H1 (cell line): ENCODE measurements around the gene PPP1R2. TPM values are rescaled to one million over a fixed set of nuclear protein-coding genes. Genes with fewer than 3 reads are reported as not detected.

Experiments
- CTCF ChIA-PET: fragments of 300-600 bp; sonication (Branson Sonifier 250); formaldehyde crosslinking; loops from one replicate; lab custom pipeline; 2021; ENCODE audit not compliant: partially characterized antibody; lab: Charles Lee
- POLR2A ChIA-PET: fragments of 300-600 bp; sonication (Branson Sonifier 250); formaldehyde crosslinking; loops from one replicate; lab custom pipeline; 2021; ENCODE audit warnings: inconsistent platforms; ENCODE audit not compliant: partially characterized antibody; lab: Charles Lee
- DNase-seq, 2 experiments: peaks; one replicate each; pipeline versions ENCODE4 v3.0.0 to v3.0.0-alpha.2; 2010 to 2022; ENCODE audit warnings: low spot score in 2 of 2, low read depth in 1 of 2, mixed read lengths in 1 of 2
- FAIRE-seq: peaks from 2 replicates; lab custom pipeline; 2011; peaks lifted over from hg19 to GRCh38; lab: Jason Lieb, UNC
- H2AFZ ChIP-seq: 2 replicates; pipeline ENCODE4 v1.8.1; 2012; ENCODE audit warnings: low read length, inconsistent platforms
- H2AK5ac ChIP-seq: 2 replicates; pipeline ENCODE4 v1.6.1; 2013; ENCODE audit warnings: low read depth, low read length
- H2BK120ac ChIP-seq: replicated peaks from 2 replicates; pipeline ENCODE3; 2013; ENCODE audit warnings: low read depth, low read length, inconsistent platforms
- H2BK12ac ChIP-seq: 2 replicates; pipeline ENCODE4 v1.6.1; 2013; ENCODE audit warnings: low read depth, low read length
- H2BK15ac ChIP-seq: 2 replicates; pipeline ENCODE4 v1.6.1; 2013; ENCODE audit warnings: low read length
- H2BK20ac ChIP-seq: 2 replicates; pipeline ENCODE4 v1.6.1; 2013; ENCODE audit warnings: low read length
- H2BK5ac ChIP-seq: 2 replicates; pipeline ENCODE4 v1.6.1; 2013; ENCODE audit warnings: low read depth, low read length
- H3K14ac ChIP-seq: 2 replicates; pipeline ENCODE4 v1.6.1; 2013; ENCODE audit warnings: inconsistent platforms; ENCODE audit not compliant: insufficient read length
- H3K18ac ChIP-seq: 2 replicates; pipeline ENCODE4 v1.6.1; 2013; ENCODE audit warnings: low read length; ENCODE audit errors: extremely low read depth
- H3K23ac ChIP-seq: 2 replicates; pipeline ENCODE4 v1.6.1; 2013; ENCODE audit warnings: inconsistent platforms; ENCODE audit not compliant: insufficient read length
- H3K23me2 ChIP-seq: 2 replicates; pipeline ENCODE4 v1.6.1; 2013; ENCODE audit warnings: low read depth, low read length
- H3K27ac ChIP-seq: 2 replicates; pipeline ENCODE4 v1.6.1; 2011; ENCODE audit warnings: low read depth, low read length, inconsistent platforms
- H3K27me3 ChIP-seq, 4 experiments: replicated peaks in 1 of 4; 1 replicate in 1 of 4; 2 replicates in 3 of 4; pipeline versions ENCODE4 v1.6.1 to v1.8.1; 2011 to 2013; ENCODE audit warnings: low read length in 3 of 4, mild to moderate bottlenecking in 3 of 4, inconsistent platforms in 2 of 4, mixed read lengths in 2 of 4, moderate library complexity in 1 of 4; ENCODE audit not compliant: control insufficient read depth in 3 of 4, insufficient read depth in 3 of 4; ENCODE audit errors: extremely low read depth in 1 of 4
- H3K36me3 ChIP-seq, 4 experiments: 2 replicates each; pipeline versions ENCODE4 v1.6.1 to v1.8.1; 2011 to 2013; ENCODE audit warnings: mild to moderate bottlenecking in 4 of 4, low read length in 3 of 4, moderate library complexity in 2 of 4, control low read depth in 1 of 4, inconsistent platforms in 1 of 4; ENCODE audit not compliant: insufficient read depth in 4 of 4, control insufficient read depth in 2 of 4
- H3K4ac ChIP-seq: replicated peaks from 2 replicates; pipeline ENCODE3; 2013; ENCODE audit warnings: low read length, low read depth, mixed read lengths, inconsistent platforms; ENCODE audit not compliant: insufficient read length
- H3K4me1 ChIP-seq, 4 experiments: replicated peaks in 1 of 4; 1 replicate in 1 of 4; 2 replicates in 3 of 4; pipeline versions ENCODE4 v1.6.1 to v1.8.1; 2011 to 2013; ENCODE audit warnings: low read length in 3 of 4, inconsistent platforms in 2 of 4, mixed read lengths in 1 of 4; ENCODE audit not compliant: insufficient read depth in 4 of 4, control insufficient read depth in 3 of 4
- H3K4me2 ChIP-seq, 2 experiments: 2 replicates each; pipeline versions ENCODE4 v1.6.1 to v1.8.1; 2011 to 2013; ENCODE audit warnings: low read depth in 2 of 2, low read length in 2 of 2, control low read depth in 1 of 2, inconsistent platforms in 1 of 2, mild to moderate bottlenecking in 1 of 2; ENCODE audit not compliant: insufficient read depth in 1 of 2
- H3K4me3 ChIP-seq, 4 experiments: fragments of 200-600, 300-600 bp in 1 of 4; sonication (generic), shearing (Covaris generic), sonication (Bioruptor Twin) in 1 of 4; 2 replicates each; pipeline versions ENCODE4 v1.5.1 to v1.8.1; 2011 to 2016; ENCODE audit warnings: low read length in 4 of 4, low read depth in 3 of 4, control low read depth in 2 of 4, inconsistent platforms in 2 of 4, mild to moderate bottlenecking in 2 of 4, mixed read lengths in 1 of 4, moderate library complexity in 1 of 4; ENCODE audit not compliant: insufficient read depth in 2 of 4; ENCODE audit errors: extremely low read depth in 1 of 4
- H3K56ac ChIP-seq: replicated peaks from 2 replicates; pipeline ENCODE3; 2013; ENCODE audit warnings: low read depth, mild to moderate bottlenecking, mixed read lengths, low read length, inconsistent platforms; ENCODE audit not compliant: insufficient read length
- H3K79me1 ChIP-seq: 2 replicates; pipeline ENCODE4 v1.6.1; 2013; ENCODE audit warnings: low read depth, low read length, control low read depth
- H3K79me2 ChIP-seq, 2 experiments: 2 replicates each; pipeline versions ENCODE4 v1.6.1 to v1.8.1; 2012 to 2013; ENCODE audit warnings: low read length in 2 of 2, mild to moderate bottlenecking in 2 of 2, inconsistent platforms in 1 of 2; ENCODE audit not compliant: insufficient read depth in 2 of 2, control insufficient read depth in 1 of 2
- H3K9ac ChIP-seq, 4 experiments: replicated peaks in 1 of 4; 1 replicate in 1 of 4; 2 replicates in 3 of 4; pipeline versions ENCODE4 v1.6.1 to v1.8.1; 2011 to 2013; ENCODE audit warnings: low read depth in 3 of 4, low read length in 3 of 4, control low read depth in 2 of 4, mild to moderate bottlenecking in 2 of 4, moderate library complexity in 2 of 4, inconsistent platforms in 1 of 4; ENCODE audit errors: extremely low read depth in 1 of 4
- H3K9me3 ChIP-seq, 2 experiments: 2 replicates each; pipeline versions ENCODE4 v1.6.1 to v1.8.1; 2012 to 2013; ENCODE audit warnings: mild to moderate bottlenecking in 2 of 2, moderate library complexity in 2 of 2, control low read depth in 1 of 2, inconsistent platforms in 1 of 2, low read depth in 1 of 2, low read length in 1 of 2, mixed read lengths in 1 of 2; ENCODE audit not compliant: insufficient read depth in 2 of 2
- H4K20me1 ChIP-seq, 2 experiments: replicated peaks in 1 of 2; 2 replicates each; pipeline versions ENCODE3 to v1.8.1; 2011 to 2013; ENCODE audit warnings: inconsistent platforms in 2 of 2, low read length in 2 of 2, mild to moderate bottlenecking in 1 of 2; ENCODE audit not compliant: insufficient read depth in 2 of 2, control insufficient read depth in 1 of 2
- H4K5ac ChIP-seq: 2 replicates; pipeline ENCODE4 v1.6.1; 2013; ENCODE audit warnings: low read length, low read depth, mixed read lengths, inconsistent platforms; ENCODE audit not compliant: insufficient read length
- H4K8ac ChIP-seq: 2 replicates; pipeline ENCODE4 v1.8.0; 2013; ENCODE audit warnings: mild to moderate bottlenecking, moderate library complexity, low read length, inconsistent platforms; ENCODE audit not compliant: insufficient read depth; ENCODE audit errors: extremely low read depth
- H4K91ac ChIP-seq: replicated peaks from 2 replicates; pipeline ENCODE3; 2013; ENCODE audit warnings: low read length, mixed read lengths, inconsistent platforms; ENCODE audit not compliant: insufficient read length
- GABPA ChIP-seq: IDR thresholded peaks from 2 replicates; pipeline ENCODE4 v1.6.1; 2011; ENCODE audit warnings: mild to moderate bottlenecking, low read length, moderate library complexity, borderline replicate concordance; ENCODE audit not compliant: insufficient read depth
- RBBP5 ChIP-seq: IDR thresholded peaks from 2 replicates; pipeline ENCODE4 v1.7.1; 2012; ENCODE audit warnings: low read depth, mild to moderate bottlenecking, inconsistent platforms, low read length, moderate library complexity, borderline replicate concordance
- SP1 ChIP-seq: IDR thresholded peaks from 2 replicates; pipeline ENCODE4 v1.6.1; 2011; ENCODE audit warnings: low read depth, low read length
- TBP ChIP-seq: IDR thresholded peaks from 2 replicates; pipeline ENCODE4 v1.6.1; 2011; ENCODE audit warnings: low read depth, low read length, improper control_type of control experiment
- WGBS, 2 experiments: shearing (Covaris generic) in 1 of 2; methylation state at CpG; one replicate each; pipeline versions ENCODE4 v1.1.6 to v1.1.7; 2013 to 2015; ENCODE audit warnings: low lambda C conversion rate in 2 of 2, mixed read lengths in 2 of 2, inconsistent platforms in 1 of 2, low coverage in 1 of 2, missing lambda C conversion rate in 1 of 2; ENCODE audit not compliant: insufficient replicate concordance in 2 of 2, insufficient coverage in 1 of 2, insufficient read length in 1 of 2; ENCODE audit errors: extremely low coverage in 1 of 2, missing lambda C conversion rate in 1 of 2; 5-methylcytosine and 5-hydroxymethylcytosine counted together
- polyA plus RNA-seq, 7 experiments: library from polyadenylated mRNA; depleted of rRNA in 3 of 7; stranded (reverse) in 5 of 7; unstranded in 2 of 7; fragments of >200 nt in 5 of 7; fragments of 200-250 nt in 2 of 7; gene quantifications; 1 replicate in 5 of 7; 2 replicates in 1 of 7; 4 replicates in 1 of 7; pipeline versions ENCODE4 v1.2.1 to v1.2.3, GENCODE V29; 2011 to 2013; ENCODE audit warnings: missing spikeins in 2 of 7, mixed read lengths in 2 of 7
- total RNA-seq: library from RNA; stranded (reverse); fragmentation: NEBNext Ultra II Directional; extraction: Animal tissue kit (Norgen Biotek cat#: 25700); gene quantifications from 2 replicates; pipeline ENCODE4 v1.2.1, GENCODE V29; 2021
- TF ChIP-seq, protein P1 (sequence below): IDR thresholded peaks from 2 replicates; pipeline ENCODE4 v1.6.1; 2012; ENCODE audit warnings: inconsistent platforms

Gene PPP1R2
- total and polyA plus RNA-seq, 2 of the 8 experiments (the other 6 are each of a cell fraction or from before 2014, with no cell fraction given) = 14.0 to 26.5 TPM

DNA sequence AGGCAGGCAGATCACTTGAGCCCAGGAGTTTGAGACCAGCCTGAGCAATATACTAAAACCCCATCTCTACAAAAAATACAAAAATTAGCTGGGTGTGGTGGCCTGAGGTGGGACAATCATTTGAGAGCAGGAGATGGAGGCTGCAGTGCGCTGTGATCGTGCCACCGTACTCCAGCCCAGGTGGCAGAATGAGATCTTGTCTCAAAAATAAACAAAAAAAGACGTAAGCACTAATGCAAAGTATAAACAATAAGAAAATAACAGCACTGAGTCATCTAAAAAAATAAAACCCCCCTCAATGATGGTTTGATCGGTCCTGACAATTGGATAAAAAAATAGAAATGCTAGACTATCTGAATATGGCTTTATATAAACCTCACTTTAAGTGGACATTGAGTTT, 3.6 kb downstream of the PPP1R2 start:
- H3K79me1 ChIP-seq = peaks cover 5% of the 10 kb centered on the region
- no peak overlapping the region for H4K8ac ChIP-seq
- no peak overlapping the region for H4K5ac ChIP-seq
- H2BK20ac ChIP-seq = no peak overlapping the region
- H3K36me3 ChIP-seq = no peaks in the 10 kb centered on the region
- no peak overlapping the region for H3K56ac ChIP-seq
- peaks cover 1 to 11% (median 9%) of the 10 kb centered on the region in 4 experiments; a peak in 6 of 7 replicates for H3K27me3 ChIP-seq
- H3K4me2 ChIP-seq = no peak overlapping the region
- FAIRE-seq = no peak
- H3K23me2 ChIP-seq = peaks cover 3% of the 10 kb centered on the region
- no peak overlapping the region for H3K27ac ChIP-seq
- no peak overlapping the region for H3K23ac ChIP-seq
- H4K91ac ChIP-seq = no peak overlapping the region
- DNase-seq = no peak
- no peak overlapping the region for H2BK15ac ChIP-seq
- H2BK5ac ChIP-seq = no peak overlapping the region
- ChIA-PET CTCF (no interaction called here), POLR2A (no interaction called here)
- H2BK12ac ChIP-seq = no peak overlapping the region
- WGBS, 2 experiments = 93% methylated on average over 5 of the region's 5 CpGs; no CpG with 5 or more reads in 1 of the 2 experiments
- H3K4ac ChIP-seq = no peak overlapping the region
- H3K9me3 ChIP-seq = no peaks in the 10 kb centered on the region
- peaks cover 0 to 4% of the 10 kb centered on the region in 2 experiments for H4K20me1 ChIP-seq
- peaks cover 0 to 6% (median 2%) of the 10 kb centered on the region in 4 experiments; a peak in 2 of 7 replicates for H3K4me1 ChIP-seq
- H2BK120ac ChIP-seq = no peak overlapping the region
- H2AK5ac ChIP-seq = no peak overlapping the region
- H3K9ac ChIP-seq = no peak overlapping the region
- no peak overlapping the region for H3K14ac ChIP-seq
- no peak overlapping the region for H3K4me3 ChIP-seq
- no peak overlapping the region for H3K18ac ChIP-seq
- peaks cover 0 to 46% of the 10 kb centered on the region in 2 experiments; a peak in 2 of 4 replicates for H3K79me2 ChIP-seq
- no peak overlapping the region for H2AFZ ChIP-seq
- TF ChIP-seq, protein P1, sequence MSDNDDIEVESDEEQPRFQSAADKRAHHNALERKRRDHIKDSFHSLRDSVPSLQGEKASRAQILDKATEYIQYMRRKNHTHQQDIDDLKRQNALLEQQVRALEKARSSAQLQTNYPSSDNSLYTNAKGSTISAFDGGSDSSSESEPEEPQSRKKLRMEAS = no peak
- TF ChIP-seq RBBP5 (no peak), GABPA (no peak), TBP (no peak), SP1 (no peak)
